GM11168 (cell line): ENCODE data around the gene TDP1.

Experiments
- in situ Hi-C: fragments of 300-500 bp; cut with MboI; formaldehyde crosslinking; loops from one replicate; pipeline ENCODE4 v1.12.0; 2022; ENCODE audit warnings: low sequenced_read_pairs; ENCODE audit not compliant: unreplicated experiment

Gene TDP1

DNA sequence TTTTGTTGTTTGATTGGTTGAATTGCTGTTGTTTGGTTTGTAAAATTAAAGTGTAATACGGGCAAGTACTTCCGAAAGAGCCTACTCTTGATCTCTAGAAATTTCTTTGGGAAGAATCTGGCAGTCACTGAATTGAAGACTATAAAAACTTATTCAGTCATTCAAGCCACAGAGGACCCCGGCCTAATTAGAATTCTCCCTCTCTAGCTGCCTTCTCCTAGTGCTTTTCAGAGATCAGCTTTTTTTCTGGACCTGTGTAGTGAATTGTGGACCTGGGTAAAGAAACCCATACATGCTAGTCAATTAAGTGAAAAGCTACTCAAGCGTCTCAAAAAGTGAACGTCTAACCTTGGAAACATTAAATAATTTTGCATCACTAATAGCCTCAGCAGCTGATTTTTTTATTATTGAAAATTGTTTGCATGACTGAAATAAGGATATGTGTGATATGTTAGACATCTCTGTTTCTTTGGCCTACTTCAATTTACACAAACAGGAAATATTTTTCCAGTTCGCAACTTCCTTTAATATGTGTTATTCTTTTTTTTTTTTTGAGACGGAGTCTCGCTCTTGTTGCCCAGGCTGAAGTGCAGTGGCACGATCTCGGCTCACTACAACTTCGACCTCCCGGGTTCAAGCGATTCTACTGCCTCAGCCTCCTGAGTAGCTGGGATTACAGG, 28.4 kb upstream of the TDP1 start:
- in situ Hi-C loops: no loop called here

DNA sequence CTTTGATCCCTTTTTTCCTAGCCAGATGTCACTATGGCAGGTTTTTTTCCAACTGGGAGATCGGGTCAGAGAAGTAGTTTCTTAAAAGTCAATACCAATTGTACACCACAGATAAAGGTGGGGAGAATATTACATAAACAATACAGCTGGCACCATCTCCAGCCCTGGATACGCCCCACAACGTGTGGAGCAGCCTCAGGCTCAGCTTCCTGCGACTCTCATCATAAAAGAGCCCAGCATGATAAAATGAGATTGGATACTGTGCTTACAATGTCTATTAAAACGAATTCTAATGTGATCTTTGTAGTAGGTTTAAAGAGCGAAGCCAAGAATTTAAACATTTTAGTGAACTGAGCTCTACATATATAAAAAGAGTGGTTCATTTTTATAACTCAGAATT, 22.7 kb upstream of the TDP1 start:
- in situ Hi-C loops: no loop called here

DNA sequence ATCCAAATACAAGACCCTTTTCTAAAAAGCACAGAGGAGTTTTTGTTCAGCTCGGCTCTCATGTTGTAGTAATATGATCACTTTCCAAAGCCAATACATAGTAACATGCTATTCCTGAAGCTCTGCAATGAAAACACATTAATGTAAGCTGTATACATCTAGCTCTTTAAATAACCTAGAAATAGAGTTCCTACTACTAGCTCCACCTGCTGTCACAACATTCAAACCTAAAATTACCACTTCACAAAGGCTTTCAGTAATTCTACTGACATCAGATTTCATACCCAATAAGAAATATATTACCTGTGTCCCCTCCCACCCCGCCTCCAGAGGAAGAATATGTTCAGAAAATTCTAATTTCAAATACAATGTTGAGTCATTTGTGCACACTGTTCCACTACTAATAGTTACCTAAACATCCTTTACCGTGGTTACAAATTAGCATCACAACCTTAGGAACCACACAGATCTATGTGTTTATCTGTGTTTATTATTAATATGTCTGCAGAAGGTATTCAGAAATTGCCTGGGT, 19.0 kb upstream of the TDP1 start:
- in situ Hi-C loops: no loop called here

DNA sequence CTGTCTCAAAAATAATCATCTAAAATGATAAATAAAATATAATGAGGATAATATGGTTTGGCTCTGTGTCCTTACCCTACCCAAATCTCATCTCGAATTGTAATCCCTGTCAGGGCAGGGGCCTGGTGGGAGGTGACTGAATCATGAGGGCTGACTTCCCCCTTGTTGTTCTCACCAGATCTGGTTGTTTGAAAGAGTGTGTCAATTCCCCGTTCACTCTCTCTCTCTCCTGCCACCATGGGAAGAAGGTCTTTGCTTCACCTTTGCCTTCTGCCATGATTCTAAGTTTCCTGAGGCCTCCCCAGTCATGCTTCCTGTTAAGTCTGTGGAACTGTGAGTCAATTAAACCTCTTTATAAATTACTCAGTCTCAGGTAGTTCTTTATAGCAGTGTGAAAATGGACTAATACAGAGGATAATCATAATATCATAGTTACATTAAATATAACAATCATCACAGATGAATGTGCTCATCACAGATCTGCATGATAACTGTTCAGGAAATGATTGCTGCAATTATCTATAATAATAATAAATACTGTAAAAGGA, 13.8 kb upstream of the TDP1 start:
- in situ Hi-C loops: no loop called here

DNA sequence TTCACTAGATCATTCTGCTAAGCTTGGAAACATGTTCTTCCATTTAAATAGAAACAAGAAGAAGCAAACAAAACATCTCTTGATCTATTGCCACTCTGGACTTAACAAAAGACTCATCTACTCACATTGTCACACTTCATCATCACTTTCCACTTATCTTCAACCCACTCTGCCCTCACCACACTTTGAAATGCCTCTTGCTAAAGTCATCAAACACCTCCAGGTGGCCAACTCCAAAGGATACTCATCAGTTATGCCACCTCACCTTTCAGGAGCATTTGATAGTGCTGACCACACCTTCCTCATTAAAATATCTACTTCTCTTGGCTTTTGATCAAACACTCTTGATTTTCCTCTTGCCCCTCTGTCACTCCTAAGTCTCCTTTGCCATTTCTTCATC, 8.4 kb upstream of the TDP1 start:
- in situ Hi-C loops: no loop called here

DNA sequence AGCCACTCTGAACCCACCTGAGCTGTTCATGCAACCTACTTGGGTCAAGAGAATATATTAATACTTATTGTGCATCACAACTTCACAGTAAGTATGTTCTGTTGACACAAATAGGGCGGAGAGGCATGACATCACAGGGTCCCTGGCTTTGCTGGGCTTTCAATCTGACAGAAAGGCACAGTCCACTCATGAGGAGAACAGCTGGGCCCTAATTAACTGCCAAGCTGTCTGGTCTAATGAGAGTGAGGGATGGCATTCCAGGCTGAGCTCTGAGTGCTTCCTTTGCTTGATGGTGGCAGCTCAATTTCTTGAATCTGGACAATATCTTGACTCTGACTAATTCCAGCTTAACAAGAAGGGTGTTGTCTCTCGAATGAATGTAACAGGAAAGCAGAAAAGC, 3.2 kb upstream of the TDP1 start:
- in situ Hi-C loops: loop anchor here (10.0 kb wide), 1 partner anchor 282 kb away; no protein-coding TSS in a partner anchor

DNA sequence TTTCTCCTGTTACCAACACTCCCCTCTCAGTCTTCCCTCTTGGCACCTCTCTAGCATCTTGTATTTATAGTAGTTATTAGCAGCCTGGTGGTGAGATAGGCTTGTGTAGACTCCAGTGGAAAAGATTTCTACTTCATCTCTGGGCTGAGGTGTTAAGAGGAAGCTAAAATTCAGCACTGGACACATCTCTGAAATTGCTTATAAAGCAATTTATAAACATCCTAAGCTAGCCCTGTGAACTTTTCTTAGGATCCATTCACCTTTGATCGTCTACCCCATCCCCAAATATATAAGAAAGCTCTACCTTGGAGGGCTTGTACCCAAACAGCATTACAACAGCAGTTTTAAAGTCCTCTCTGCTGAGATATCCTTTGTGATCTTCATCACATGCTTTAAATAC, 2.1 kb upstream of the TDP1 start:
- in situ Hi-C loops: loop anchor here (10.0 kb wide), 1 partner anchor 281 kb away; no protein-coding TSS in a partner anchor

DNA sequence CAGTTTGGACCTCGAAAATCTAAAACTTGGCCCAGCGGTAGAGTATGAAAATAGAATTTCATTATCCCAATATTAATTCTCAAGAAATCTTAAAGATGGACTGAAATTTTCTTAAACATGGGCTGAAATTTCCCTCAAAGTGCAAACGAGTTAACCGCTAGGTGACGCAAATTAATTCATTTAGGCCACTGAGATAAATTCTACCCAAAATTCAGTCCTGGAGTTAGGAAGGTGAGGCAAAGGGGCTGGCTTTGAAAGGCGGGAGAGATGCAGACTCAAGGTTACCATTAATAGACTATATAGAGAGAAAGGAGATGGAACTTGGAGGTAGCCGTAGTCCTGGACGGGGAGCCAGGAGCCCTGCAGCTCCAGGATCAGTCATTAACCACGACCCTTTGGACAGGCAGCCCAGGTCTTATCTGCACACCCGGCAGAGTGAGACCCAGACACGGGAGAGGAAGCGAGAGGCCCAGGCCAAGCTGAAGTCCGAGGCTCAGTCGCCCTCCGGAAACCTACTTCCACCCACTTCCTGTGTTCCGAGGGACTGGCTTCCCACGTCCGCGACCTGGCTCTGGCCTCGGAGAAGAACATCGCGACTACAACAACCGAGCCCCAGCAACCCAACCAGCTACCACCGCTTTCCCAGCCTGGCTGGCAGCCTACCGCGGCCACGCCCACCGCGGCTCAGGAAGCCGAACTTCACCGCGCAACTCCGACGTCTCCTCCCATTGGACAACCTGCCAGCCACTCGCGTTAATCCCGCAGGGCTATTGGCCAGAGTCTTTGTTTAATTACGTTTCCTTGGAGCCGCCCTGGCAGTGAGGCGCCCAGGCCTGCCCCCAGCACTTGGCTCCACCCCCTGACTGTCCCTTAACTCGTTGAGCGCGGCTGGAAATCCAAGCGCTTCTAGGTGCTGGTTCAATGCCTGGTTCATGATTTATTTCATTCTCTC, 1.4 kb upstream of the TDP1 start, which contains the start of gene EFCAB11:
TSS of gene EFCAB11 (minus strand) at position 661 of the 952 bp plus-strand sequence. CDS start at position 591, 70 bp downstream.
- in situ Hi-C loops: loop anchor here (10.0 kb wide), 1 partner anchor 280 kb away; no protein-coding TSS in a partner anchor

DNA sequence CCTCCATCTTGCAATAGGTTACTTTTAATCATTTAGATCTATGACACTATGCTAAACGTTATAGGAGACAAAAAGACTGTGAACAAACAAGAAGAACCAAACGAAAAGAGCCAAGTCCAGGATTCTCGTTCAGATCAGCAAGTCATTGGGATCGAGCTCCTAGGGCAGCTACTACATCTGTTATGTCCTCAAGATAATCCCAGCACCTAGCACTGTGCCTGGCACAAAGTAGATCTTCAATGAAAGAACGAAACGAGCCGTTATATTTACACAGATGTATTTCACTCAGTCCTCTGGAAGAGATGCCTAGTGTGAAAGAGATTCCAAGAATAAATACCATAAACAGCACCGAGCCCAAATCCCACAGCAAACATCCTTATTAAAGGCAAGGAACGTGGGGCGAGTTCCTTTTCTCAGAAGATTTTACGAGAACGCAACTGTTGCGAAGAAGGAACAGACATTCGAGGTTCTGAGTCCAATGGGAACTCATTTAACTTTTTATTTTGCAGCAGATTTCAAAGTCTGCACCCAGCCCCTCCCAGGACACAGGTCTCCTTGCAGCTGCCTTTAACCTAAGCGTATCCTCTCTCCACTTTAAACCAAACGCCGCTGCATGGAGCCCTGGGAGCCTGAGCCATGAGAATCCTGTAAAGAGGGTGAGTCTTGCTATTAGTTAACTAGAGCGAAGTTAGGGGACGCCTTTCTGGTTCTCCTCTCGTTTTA, 544 bp upstream of the TDP1 start:
- in situ Hi-C loops: loop anchor here (10.0 kb wide), 1 partner anchor 280 kb away; no protein-coding TSS in a partner anchor

DNA sequence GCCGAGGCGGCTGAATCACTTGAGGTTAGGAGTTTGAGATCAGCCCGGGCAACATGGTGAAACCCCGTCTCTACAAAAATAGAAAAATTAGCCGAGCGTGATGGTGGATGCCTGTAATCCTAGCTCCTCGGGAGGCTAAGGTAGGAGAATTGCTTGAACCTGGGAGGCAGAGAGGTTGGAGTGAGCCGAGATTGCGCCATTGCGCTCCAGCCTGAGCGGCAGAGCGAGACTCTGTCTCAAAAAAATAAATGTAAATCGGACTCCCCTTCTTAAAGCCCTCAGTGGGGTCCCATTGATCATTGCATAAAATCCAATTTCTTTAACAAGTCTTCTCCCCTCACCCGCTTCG, 908 bp downstream of the TDP1 start:
- in situ Hi-C loops: loop anchor here (10.0 kb wide), 1 partner anchor 278 kb away; no protein-coding TSS in a partner anchor

DNA sequence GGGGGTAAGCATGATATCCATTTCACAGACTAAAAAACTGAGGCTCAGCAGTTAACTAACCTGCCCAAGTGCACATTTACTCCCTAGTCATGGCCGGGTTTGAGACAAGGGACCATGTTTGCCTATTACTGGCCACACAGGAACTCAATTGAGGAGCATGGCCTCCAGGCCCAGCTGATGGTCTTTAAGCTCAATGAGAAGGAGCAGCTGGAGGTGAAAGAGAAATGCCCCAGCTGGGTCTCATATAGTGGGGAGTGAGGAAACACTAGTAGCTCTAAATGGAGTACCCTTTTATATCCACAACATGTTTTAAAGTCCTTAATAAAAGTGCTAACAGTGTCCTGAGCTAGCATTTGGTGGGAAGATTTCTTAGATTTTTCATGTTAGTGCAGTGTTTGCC, 1.6 kb downstream of the TDP1 start:
- in situ Hi-C loops: loop anchor here (10.0 kb wide), 1 partner anchor 277 kb away; no protein-coding TSS in a partner anchor

DNA sequence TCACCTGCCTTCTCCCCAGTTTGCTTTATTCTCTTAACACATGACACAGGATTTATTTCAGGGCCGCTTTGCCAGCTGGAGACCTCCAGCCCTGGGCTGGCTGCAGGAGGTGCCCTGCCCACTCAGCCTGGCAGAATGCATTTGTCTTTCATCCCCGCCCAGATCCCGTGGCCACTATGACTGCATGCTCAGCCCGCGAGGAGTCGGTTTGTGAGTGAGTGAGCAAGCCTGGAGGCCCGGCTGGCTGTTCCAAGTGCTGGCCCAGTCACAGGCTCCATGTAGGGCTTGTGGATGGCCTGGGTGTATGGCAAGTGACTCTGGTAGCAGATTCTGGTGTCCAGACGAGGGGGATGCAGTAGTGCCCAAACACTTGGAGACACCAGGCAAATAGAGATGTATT, 2.1 kb downstream of the TDP1 start:
- in situ Hi-C loops: loop anchor here (10.0 kb wide), 1 partner anchor 277 kb away; no protein-coding TSS in a partner anchor

DNA sequence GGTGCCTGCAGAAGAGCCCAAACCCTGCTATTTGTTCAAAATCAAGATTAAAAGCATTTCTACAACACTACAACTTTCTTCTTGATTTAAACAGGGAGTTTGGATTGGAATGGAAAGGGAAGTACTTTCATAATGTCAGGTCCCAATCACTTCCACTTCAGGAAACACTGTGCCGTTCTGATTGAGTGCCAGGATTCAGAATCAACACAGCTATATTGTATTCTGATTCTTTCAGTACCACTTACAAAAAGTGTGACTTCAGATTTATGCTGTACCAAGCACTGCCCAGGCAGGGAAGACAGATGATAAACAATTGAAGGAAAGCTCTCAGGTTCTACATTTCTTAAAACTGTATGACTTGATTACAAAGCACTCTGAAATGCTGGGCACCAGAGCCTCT, 3.2 kb downstream of the TDP1 start:
- in situ Hi-C loops: loop anchor here (10.0 kb wide), 1 partner anchor 276 kb away; no protein-coding TSS in a partner anchor

DNA sequence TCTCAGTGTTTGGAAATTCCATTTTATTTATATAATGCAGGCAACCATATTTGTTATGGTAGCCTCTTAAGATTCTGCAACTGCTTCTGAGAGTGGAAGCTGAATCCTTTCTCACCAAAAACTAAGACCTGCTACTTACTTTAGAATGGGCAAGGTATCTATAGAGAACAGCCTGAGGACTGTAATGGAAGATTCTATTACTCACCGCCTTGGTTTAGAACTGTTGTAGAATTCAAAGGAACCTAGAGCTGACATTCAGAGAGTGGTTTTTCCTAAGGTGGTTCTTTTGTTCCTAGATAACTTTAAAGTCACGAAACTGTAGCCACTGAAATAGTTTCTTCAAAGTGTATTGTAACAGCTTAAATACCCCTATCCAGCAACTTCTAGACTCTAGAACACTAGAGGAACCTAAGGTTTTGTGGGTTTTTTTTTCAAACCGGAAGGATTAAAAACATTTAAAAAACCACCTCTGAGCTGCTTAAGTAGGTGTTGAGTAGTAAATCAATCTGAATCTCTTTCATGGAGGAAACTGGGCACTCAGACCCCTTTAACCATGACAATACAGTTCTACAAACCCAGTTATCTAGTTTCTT, 4.2 kb downstream of the TDP1 start:
- in situ Hi-C loops: loop anchor here (10.0 kb wide), 1 partner anchor 275 kb away; no protein-coding TSS in a partner anchor

DNA sequence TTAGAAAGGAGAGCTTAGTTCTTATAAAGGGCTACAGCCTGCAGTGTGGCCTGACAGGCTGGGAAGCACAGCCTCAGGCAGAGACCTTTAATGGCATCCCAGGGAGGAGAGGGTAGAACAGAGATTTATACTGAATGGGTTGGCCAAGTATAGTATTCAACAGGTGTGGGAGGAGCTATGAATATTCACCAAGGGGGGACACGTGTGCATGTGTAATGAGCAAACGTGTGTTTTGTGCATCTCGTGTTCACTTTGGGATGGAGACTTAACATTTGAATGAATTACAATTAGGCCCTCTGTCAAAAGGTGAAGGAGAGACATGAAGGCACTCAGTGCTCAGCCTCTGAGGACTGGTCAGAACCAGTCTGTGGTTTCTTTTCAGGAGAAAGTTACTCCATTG, 5.2 kb downstream of the TDP1 start:
- in situ Hi-C loops: no loop called here

DNA sequence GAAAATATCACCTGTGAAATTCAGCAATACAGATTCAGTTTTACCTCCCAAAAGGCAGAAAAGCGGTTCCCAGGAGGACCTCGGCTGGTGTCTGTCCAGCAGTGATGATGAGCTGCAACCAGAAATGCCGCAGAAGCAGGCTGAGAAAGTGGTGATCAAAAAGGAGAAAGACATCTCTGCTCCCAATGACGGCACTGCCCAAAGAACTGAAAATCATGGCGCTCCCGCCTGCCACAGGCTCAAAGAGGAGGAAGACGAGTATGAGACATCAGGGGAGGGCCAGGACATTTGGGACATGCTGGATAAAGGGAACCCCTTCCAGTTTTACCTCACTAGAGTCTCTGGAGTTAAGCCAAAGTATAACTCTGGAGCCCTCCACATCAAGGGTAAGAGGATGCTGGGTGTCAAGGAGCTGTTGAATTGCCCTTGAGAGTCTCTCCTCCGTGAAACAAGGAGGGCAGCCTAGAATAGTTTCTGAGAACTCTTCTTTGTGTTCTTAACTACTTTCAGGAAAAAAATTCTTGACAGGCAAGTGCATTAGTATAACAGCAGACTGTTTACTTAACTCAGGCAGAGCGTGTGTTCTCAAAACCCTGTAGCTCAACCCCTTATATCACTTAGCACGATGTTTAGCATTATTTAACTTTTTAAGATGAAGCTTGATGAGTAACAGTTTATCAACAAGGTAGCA, 7.7 kb downstream of the TDP1 start:
- in situ Hi-C loops: no loop called here

DNA sequence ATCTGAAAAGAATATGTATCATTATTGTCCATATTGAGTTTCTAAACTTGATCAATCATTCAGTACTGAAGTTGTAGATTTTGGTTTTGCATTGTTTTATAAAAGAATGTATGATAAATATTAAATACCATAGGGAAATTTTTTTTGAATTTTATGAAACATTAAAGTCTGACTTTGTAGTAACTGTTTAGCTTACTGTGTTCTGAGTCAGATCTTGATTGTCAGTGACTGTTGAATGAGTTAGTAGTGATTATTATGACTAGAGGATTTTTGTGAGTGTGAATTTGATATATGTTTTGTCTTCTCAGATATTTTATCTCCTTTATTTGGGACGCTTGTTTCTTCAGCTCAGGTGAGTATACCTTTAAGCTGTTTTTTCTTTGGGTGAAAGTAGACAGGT, 10.1 kb downstream of the TDP1 start:
- in situ Hi-C loops: no loop called here

DNA sequence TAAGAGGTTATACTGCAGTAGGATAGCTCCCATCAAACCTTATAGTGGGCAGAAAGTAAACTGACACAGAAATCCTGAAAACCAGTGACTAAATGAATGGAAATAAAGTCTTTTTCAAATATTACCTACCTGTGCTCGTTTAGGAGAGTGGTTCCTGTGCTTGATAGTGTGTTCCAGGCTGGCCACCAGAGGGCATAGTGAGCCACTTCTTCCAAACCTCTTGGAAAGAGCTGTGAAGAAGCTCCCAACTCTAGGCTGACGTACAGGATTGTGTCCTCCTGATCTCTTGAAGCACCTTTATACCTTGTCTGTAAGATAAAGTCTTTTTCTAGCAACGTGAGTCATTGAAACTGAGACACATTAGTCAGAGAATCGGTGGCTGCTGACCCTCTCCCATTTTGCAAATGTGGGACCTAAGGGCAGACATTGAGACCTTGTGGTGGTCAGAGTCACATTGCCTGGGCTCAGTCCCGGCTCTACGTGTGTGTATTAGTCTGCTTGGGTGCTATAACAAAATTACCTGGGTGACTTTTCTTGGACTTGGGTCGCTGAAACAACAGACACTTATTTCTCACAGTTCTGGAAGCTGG, 17.6 kb downstream of the TDP1 start:
- in situ Hi-C loops: loop anchor here (10.0 kb wide), 2 partner anchors 81 to 281 kb away; partner anchors contain the start of gene PSMC1
